Neuronal stem cell (in vitro differentiated cells): ENCODE results near the gene NSL1.
"Not testable (repeated sequence)": the region's sequence is repeated elsewhere in the genome, so short reads cannot be mapped to it uniquely, and the experiment has no call there.

Source experiments
- DNase-seq: peaks from one replicate; pipeline ENCODE4 v3.0.0-alpha.2; 2013; ENCODE audit warnings: low spot score
- H2AFZ ChIP-seq: one replicate; pipeline ENCODE4 v1.6.1; 2013; ENCODE audit warnings: mild to moderate bottlenecking, low read length, inconsistent platforms
- H2AK5ac ChIP-seq: 2 replicates; pipeline ENCODE4 v1.6.1; 2013; ENCODE audit warnings: low read depth, mild to moderate bottlenecking, inconsistent platforms, low read length, moderate library complexity, mixed read lengths
- H2BK120ac ChIP-seq: 2 replicates; pipeline ENCODE4 v1.6.1; 2013; ENCODE audit warnings: low read depth, mild to moderate bottlenecking, inconsistent platforms, low read length, moderate library complexity, mixed read lengths
- H2BK12ac ChIP-seq: one replicate; pipeline ENCODE4 v1.6.1; 2013; ENCODE audit warnings: low read length, inconsistent platforms
- H2BK15ac ChIP-seq: 2 replicates; pipeline ENCODE4 v1.6.1; 2013; ENCODE audit warnings: mild to moderate bottlenecking, low read length, inconsistent platforms, mixed read lengths
- H2BK5ac ChIP-seq: one replicate; pipeline ENCODE4 v1.6.1; 2013; ENCODE audit warnings: inconsistent platforms, mild to moderate bottlenecking, low read length, moderate library complexity
- H3K14ac ChIP-seq: one replicate; pipeline ENCODE4 v1.6.1; 2013; ENCODE audit warnings: low read length, inconsistent platforms
- H3K18ac ChIP-seq: 2 replicates; pipeline ENCODE4 v1.6.1; 2013; ENCODE audit warnings: low read length, inconsistent platforms
- H3K23ac ChIP-seq: 2 replicates; pipeline ENCODE4 v1.6.1; 2013; ENCODE audit warnings: low read depth, mild to moderate bottlenecking, mixed read lengths, low read length, inconsistent platforms; ENCODE audit not compliant: poor library complexity
- H3K27ac ChIP-seq: replicated peaks from 3 replicates; pipeline ENCODE4 v1.5.1; 2013; ENCODE audit warnings: low read length, inconsistent platforms
- H3K27me3 ChIP-seq, 3 experiments: 2 replicates each; pipeline ENCODE4 v1.6.1; 2013; ENCODE audit warnings: low read length in 3 of 3, mild to moderate bottlenecking in 2 of 3, inconsistent platforms in 1 of 3, low read depth in 1 of 3, mixed read lengths in 1 of 3, moderate library complexity in 1 of 3; ENCODE audit not compliant: control insufficient read depth in 3 of 3, insufficient read depth in 3 of 3
- H3K36me3 ChIP-seq, 2 donors: replicated peaks in 1 of 2; 2 replicates each; pipeline ENCODE4 v1.6.1; 2013; ENCODE audit warnings: low read length in 2 of 2; ENCODE audit not compliant: control insufficient read depth in 2 of 2, insufficient read depth in 2 of 2
- H3K4ac ChIP-seq: 2 replicates; pipeline ENCODE4 v1.6.1; 2013; ENCODE audit warnings: inconsistent platforms, mild to moderate bottlenecking, low read length, moderate library complexity
- H3K4me1 ChIP-seq, 2 donors: 1 replicate in 1 of 2; 2 replicates in 1 of 2; pipeline ENCODE4 v1.6.1; 2013; ENCODE audit warnings: low read length in 2 of 2, low read depth in 1 of 2; ENCODE audit not compliant: control insufficient read depth in 2 of 2, insufficient read depth in 1 of 2
- H3K4me2 ChIP-seq: one replicate; pipeline ENCODE4 v1.6.1; 2013; ENCODE audit warnings: mild to moderate bottlenecking, low read length, inconsistent platforms; ENCODE audit not compliant: insufficient read depth, poor library complexity, severe bottlenecking
- H3K4me3 ChIP-seq, 2 donors: 2 replicates each; pipeline ENCODE4 v1.5.1; 2013; ENCODE audit warnings: low read length in 2 of 2, mild to moderate bottlenecking in 2 of 2, inconsistent platforms in 1 of 2, moderate library complexity in 1 of 2
- H3K79me1 ChIP-seq: one replicate; pipeline ENCODE4 v1.6.1; 2013; ENCODE audit warnings: low read depth, mild to moderate bottlenecking, inconsistent platforms, low read length, moderate library complexity
- H3K9ac ChIP-seq: one replicate; pipeline ENCODE4 v1.6.1; 2013; ENCODE audit warnings: mild to moderate bottlenecking, low read depth, low read length, inconsistent platforms; ENCODE audit not compliant: poor library complexity
- H3K9me3 ChIP-seq, 2 donors: replicated peaks in 1 of 2; 2 replicates each; pipeline versions ENCODE3 to v1.6.1; 2013; ENCODE audit warnings: low read length in 2 of 2, mild to moderate bottlenecking in 2 of 2, inconsistent platforms in 1 of 2, low read depth in 1 of 2, mixed read lengths in 1 of 2, moderate library complexity in 1 of 2; ENCODE audit not compliant: control insufficient read depth in 2 of 2, insufficient read depth in 1 of 2
- H4K8ac ChIP-seq: one replicate; pipeline ENCODE4 v1.6.1; 2013; ENCODE audit warnings: low read depth, mild to moderate bottlenecking, inconsistent platforms, low read length, moderate library complexity
- H4K91ac ChIP-seq: one replicate; pipeline ENCODE4 v1.6.1; 2013; ENCODE audit warnings: low read length, low read depth, mild to moderate bottlenecking, inconsistent platforms; ENCODE audit not compliant: poor library complexity
- WGBS, 2 donors: extraction: QIAGEN DNeasy Blood & Tissue Kit; methylation state at CpG; one replicate each; pipeline ENCODE4 v1.1.7; 2013; ENCODE audit warnings: missing lambda C conversion rate in 2 of 2, mixed read lengths in 1 of 2; ENCODE audit not compliant: insufficient read length in 2 of 2, insufficient replicate concordance in 1 of 2; ENCODE audit errors: extremely low coverage in 2 of 2; 5-methylcytosine and 5-hydroxymethylcytosine counted together

Gene NSL1

DNA sequence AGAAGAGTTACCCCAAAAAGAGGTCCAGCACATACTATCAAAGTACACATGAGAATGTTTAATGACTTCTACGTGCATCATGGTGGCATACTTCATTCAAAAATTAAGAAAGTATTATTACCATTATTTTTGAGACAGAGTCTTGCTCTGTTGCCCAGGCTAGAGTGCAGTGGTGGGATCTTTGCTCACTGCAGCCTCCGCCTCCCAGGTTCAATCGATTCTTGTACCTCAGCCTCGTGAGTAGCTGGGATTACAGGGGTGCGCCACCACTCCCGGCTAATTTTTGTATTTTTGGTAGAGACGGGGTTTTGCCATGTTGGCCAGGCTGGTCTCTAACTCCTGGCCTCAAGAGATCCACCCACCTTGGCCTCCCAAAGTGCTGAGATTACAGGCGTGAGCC is 79.6 kb downstream of the NSL1 start:
- not testable (repeated sequence) for H2BK5ac ChIP-seq, H3K4me3 ChIP-seq, H3K18ac ChIP-seq, H4K91ac ChIP-seq, H3K4me1 ChIP-seq, H2AFZ ChIP-seq, H3K23ac ChIP-seq, H3K27me3 ChIP-seq, H3K4me2 ChIP-seq, H3K79me1 ChIP-seq, H2BK12ac ChIP-seq, H2BK120ac ChIP-seq, H3K4ac ChIP-seq, H3K9me3 ChIP-seq, H4K8ac ChIP-seq, H3K36me3 ChIP-seq, H3K27ac ChIP-seq, DNase-seq, H2BK15ac ChIP-seq, H3K9ac ChIP-seq, H3K14ac ChIP-seq, H2AK5ac ChIP-seq
- WGBS, 2 donors: no CpG with 5 or more reads among the region's 8 CpGs

DNA sequence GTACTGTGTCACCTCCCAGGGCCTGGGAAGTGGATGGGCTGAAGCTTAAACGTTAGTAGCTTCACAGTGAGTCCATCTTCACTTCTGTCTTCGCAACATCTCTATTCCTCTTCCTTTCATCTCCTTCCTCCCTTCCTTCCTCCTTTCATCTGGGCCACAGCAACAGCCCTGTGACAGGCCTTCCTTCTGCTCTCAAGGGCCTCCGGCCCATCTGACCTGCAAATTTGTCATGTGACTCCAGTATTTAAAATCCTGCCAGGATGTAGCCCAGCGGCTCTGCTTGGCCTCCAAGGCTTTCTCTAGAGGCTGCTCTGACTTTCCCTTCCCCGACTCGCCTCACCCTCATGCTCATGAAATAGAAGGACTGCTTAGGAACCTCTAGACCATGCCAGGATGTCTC is 81.0 kb downstream of the NSL1 start:
- no peak overlapping the region for H2BK120ac ChIP-seq
- H3K4me2 ChIP-seq: no peak overlapping the region
- no peaks in the 10 kb centered on the region for H3K9me3 ChIP-seq
- H3K4ac ChIP-seq: no peak overlapping the region
- H3K4me3 ChIP-seq: no peak overlapping the region
- H2BK12ac ChIP-seq: no peak overlapping the region
- no peak overlapping the region for H2BK5ac ChIP-seq
- H2AK5ac ChIP-seq: no peak overlapping the region
- no peak overlapping the region for H4K91ac ChIP-seq
- no peaks in the 10 kb centered on the region for H3K27me3 ChIP-seq
- no peak overlapping the region for H3K18ac ChIP-seq
- H3K23ac ChIP-seq: no peak overlapping the region
- peaks cover 2% of the 10 kb centered on the region in 2 donors for H3K4me1 ChIP-seq
- H3K27ac ChIP-seq: no peak overlapping the region
- no peak for DNase-seq
- peak overlapping the region; percentile 16 for H2AFZ ChIP-seq
- no peak overlapping the region for H3K9ac ChIP-seq
- H3K14ac ChIP-seq: no peak overlapping the region
- no peaks in the 10 kb centered on the region for H3K36me3 ChIP-seq
- no peak overlapping the region for H4K8ac ChIP-seq
- no peak overlapping the region for H2BK15ac ChIP-seq
- WGBS, 2 donors: no CpG with 5 or more reads among the region's 6 CpGs
- no peaks in the 10 kb centered on the region for H3K79me1 ChIP-seq

DNA sequence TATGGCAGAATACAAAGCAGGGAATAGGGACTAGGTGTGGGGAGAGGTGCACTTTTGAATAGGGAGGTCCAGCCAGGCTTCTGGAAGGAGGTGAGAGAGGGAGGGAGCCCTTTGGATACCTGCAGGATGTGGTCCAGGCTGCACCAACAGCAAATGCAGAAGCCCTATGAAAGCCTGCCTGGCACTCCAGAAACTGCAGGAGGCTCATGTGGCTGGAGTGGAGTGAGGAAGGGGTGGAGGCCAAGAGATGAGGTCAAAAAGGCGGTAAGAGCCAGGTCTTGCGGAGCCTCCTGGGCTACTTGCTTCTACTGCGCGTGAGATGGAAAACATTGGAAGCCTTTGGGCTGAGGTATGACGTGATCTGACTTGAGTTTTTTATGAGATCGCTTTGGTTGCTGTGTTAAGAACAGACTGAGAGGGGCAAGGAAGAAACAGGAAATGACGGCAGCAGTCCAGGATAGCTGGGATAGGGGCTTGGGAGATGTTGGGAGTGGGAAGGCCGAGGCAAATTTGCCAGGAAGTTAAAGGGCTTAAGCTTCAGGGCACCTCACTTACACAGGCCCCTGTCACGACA is 87.5 kb downstream of the NSL1 start:
- Histone ChIP-seq H3K14ac (no peak overlapping the region), H3K23ac (no peak overlapping the region), H4K91ac (no peak overlapping the region), H3K9ac (no peak overlapping the region), H2BK120ac (no peak overlapping the region), H3K9me3 (no peaks in the 10 kb centered on the region), H2BK12ac (no peak overlapping the region), H3K27me3 (peaks cover 8 to 42% (median 25%) of the 10 kb centered on the region in 3 experiments), H3K27ac (no peak overlapping the region), H2AFZ (no peak overlapping the region), H2BK15ac (no peak overlapping the region), H3K4ac (no peak overlapping the region), H2AK5ac (no peak overlapping the region), H3K18ac (no peak overlapping the region), H2BK5ac (no peak overlapping the region), H4K8ac (no peak overlapping the region), H3K4me2 (no peak overlapping the region), H3K4me3 (no peak overlapping the region), H3K36me3 (no peaks in the 10 kb centered on the region), H3K4me1 (peaks cover 0 to 4% of the 10 kb centered on the region in 2 donors), H3K79me1 (no peaks in the 10 kb centered on the region)
- no peak for DNase-seq
- no CpG with 5 or more reads among the region's 9 CpGs for WGBS, 2 donors

DNA sequence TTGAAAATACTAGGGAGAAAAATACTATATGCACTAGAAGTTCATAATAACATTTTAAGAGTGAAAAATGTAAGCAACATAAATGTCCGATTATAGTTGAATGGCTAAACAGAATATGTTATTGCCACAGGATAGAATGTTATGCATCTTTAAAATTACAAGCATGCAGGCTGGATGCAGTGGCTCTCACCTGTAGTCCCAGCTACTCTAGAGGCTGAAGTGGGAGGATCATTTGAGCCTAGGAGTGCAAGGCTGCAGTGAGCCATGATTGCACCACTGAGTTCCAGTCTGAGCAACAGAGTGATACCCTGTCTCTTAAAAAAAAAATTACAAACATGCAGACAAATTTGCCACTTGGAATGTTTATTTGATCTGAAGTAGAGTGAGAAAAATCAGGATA is 88.9 kb downstream of the NSL1 start:
- no peak overlapping the region for H3K23ac ChIP-seq
- H2BK120ac ChIP-seq: no peak overlapping the region
- peaks cover 0 to 7% of the 10 kb centered on the region in 2 donors for H3K4me1 ChIP-seq
- H4K8ac ChIP-seq: no peak overlapping the region
- H2BK15ac ChIP-seq: no peak overlapping the region
- H3K36me3 ChIP-seq: no peaks in the 10 kb centered on the region
- no peak overlapping the region for H2BK5ac ChIP-seq
- H2AFZ ChIP-seq: no peak overlapping the region
- H3K27ac ChIP-seq: no peak overlapping the region
- no peak for DNase-seq
- H3K4me3 ChIP-seq: no peak overlapping the region
- WGBS, 2 donors: no CpG with 5 or more reads among the region's 1 CpG
- no peaks in the 10 kb centered on the region for H3K9me3 ChIP-seq
- H2AK5ac ChIP-seq: no peak overlapping the region
- H2BK12ac ChIP-seq: no peak overlapping the region
- H3K4me2 ChIP-seq: no peak overlapping the region
- no peak overlapping the region for H3K4ac ChIP-seq
- no peak overlapping the region for H3K14ac ChIP-seq
- peaks cover 10 to 56% (median 34%) of the 10 kb centered on the region in 3 experiments for H3K27me3 ChIP-seq
- H3K79me1 ChIP-seq: no peaks in the 10 kb centered on the region
- H4K91ac ChIP-seq: no peak overlapping the region
- no peak overlapping the region for H3K18ac ChIP-seq
- H3K9ac ChIP-seq: no peak overlapping the region
